Prostate gland (tissue), 2 donors: ENCODE results near the gene TOB1.

ENCODE experiments used
- POLR2A ChIP-seq: fragments of 450-650 bp; IDR thresholded peaks from one replicate; pipeline ENCODE4 v1.6.1; 2016; ENCODE audit warnings: antibody characterized with exemption, mild to moderate bottlenecking
- POLR2AphosphoS5 ChIP-seq: sonication (generic); formaldehyde crosslinking; IDR thresholded peaks from one replicate; pipeline ENCODE4 v1.6.1; 2017; ENCODE audit warnings: antibody characterized with exemption
- TF ChIP-seq, protein P1 (sequence below), 4 experiments: fragments of 200-600 bp in 2 of 4; fragments of 450-650 bp in 2 of 4; sonication (generic) in 2 of 4; IDR thresholded peaks; 1 replicate in 3 of 4; 2 replicates in 1 of 4; pipeline ENCODE4 v1.5.1; 2016 to 2019; ENCODE audit warnings: antibody characterized with exemption in 4 of 4, mild to moderate bottlenecking in 2 of 4, moderate library complexity in 2 of 4

DNA sequence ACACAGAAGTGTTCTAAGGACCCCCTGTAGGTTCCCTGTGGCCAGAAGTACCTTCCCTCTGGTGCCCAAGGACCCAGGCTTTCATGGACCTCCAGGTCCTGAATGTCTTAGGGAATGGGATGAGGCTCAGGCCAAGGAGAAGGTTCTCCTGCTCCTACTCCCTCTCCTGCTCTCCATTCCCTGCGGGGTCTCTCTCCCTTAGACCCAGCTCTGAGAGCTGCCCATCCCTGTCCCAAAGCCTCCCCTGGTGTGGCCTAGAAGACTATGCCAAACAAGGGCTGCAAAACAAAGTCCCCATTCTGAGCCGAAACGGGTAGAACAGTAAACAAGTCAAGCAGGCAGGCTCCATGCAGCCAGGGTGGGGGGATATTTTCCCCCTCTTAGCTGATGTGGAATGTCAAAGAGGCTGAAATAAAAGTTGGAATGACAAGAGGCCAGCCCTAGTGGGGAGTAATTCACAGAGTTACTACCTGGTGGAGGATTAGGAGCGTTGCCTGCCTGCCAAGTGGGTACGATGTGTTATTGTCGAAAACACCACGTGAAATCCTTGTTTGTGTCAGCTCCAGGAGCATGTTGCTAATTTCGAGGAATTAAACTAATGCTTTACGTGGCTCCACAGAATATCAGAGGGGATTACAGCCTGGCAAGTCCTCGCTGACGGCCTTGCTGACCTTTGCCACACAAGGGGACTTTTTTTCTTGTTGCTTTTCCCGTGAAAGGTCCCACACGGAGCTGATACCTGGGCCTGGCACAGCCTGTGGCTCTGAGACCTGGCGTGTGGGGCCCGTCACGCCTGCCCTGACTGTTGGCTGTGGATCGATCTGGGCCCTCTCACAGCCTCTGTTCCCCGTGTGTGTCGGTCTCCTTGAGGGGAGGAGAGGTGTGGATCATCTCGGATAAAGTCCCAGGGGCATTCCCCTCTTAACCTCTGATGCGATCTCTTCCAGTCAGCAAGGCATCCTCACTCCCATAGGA is 27.9 kb downstream of the TOB1 start:
- no peak for TF ChIP-seq POLR2AphosphoS5
- TF ChIP-seq, protein P1, sequence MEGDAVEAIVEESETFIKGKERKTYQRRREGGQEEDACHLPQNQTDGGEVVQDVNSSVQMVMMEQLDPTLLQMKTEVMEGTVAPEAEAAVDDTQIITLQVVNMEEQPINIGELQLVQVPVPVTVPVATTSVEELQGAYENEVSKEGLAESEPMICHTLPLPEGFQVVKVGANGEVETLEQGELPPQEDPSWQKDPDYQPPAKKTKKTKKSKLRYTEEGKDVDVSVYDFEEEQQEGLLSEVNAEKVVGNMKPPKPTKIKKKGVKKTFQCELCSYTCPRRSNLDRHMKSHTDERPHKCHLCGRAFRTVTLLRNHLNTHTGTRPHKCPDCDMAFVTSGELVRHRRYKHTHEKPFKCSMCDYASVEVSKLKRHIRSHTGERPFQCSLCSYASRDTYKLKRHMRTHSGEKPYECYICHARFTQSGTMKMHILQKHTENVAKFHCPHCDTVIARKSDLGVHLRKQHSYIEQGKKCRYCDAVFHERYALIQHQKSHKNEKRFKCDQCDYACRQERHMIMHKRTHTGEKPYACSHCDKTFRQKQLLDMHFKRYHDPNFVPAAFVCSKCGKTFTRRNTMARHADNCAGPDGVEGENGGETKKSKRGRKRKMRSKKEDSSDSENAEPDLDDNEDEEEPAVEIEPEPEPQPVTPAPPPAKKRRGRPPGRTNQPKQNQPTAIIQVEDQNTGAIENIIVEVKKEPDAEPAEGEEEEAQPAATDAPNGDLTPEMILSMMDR (IDR thresholded peaks at IDR 0.05) = no peak
- TF ChIP-seq POLR2A = no peak
